ENCODE data around the gene NDUFC2.

Gene NDUFC2

GRCh38 chr11:78110830-78111229, 31.2 kb upstream of the NDUFC2 start:
- Histone ChIP-seq H3K14ac (ENCODE audit: low read length in 2 of 2) (no peak overlapping the region), H3K4ac (ENCODE audit: low read depth in 1 of 2, low read length in 2 of 2) (no peak overlapping the region), H3K4me1 (ENCODE audit: control insufficient read depth, insufficient read depth, low read depth, low read length) (no peaks in the 10 kb centered on the region), H3K23ac (ENCODE audit: low read length in 2 of 2) (no peak overlapping the region), H2AFZ (ENCODE audit: low read depth, low read length) (no peak overlapping the region), H4K8ac (ENCODE audit: low read length) (no peak overlapping the region), H3K4me3 (ENCODE audit: insufficient read depth in 1 of 2, low read depth in 1 of 2, low read length in 2 of 2) (no peak overlapping the region), H2AK5ac (ENCODE audit: low read length, severe bottlenecking) (no peak overlapping the region), H3K18ac (ENCODE audit: low read depth in 1 of 2, low read length in 2 of 2) (no peak overlapping the region), H2BK120ac (ENCODE audit: low read depth, low read length) (no peak overlapping the region), H3K4me2 (ENCODE audit: low read length, poor library complexity, severe bottlenecking) (no peak overlapping the region), H3K9ac (ENCODE audit: low read length) (no peak overlapping the region), H2BK15ac (ENCODE audit: low read depth, poor library complexity, severe bottlenecking) (no peak overlapping the region), H3K27ac (ENCODE audit: low read length, poor library complexity, severe bottlenecking) (no peak overlapping the region), H3K36me3 (ENCODE audit: control insufficient read depth in 1 of 2, insufficient read depth in 2 of 2, low read depth in 1 of 2, low read length in 2 of 2) (peaks cover 3 to 54% of the 10 kb centered on the region in 2 experiments), H2BK12ac (ENCODE audit: low read length in 2 of 2) (no peak overlapping the region), H3K79me1 (replicated peaks; ENCODE audit: low read length, poor library complexity, severe bottlenecking) (peaks cover 2% of the 10 kb centered on the region), H4K91ac (ENCODE audit: low read length) (no peak overlapping the region), H3K27me3 (ENCODE audit: control insufficient read depth in 1 of 2, insufficient read depth in 1 of 2, low read length in 2 of 2) (no peaks in the 10 kb centered on the region), H3K9me3 (ENCODE audit: control insufficient read depth, low read length) (no peaks in the 10 kb centered on the region), H2BK5ac (ENCODE audit: low read depth, low read length, poor library complexity, severe bottlenecking) (no peak overlapping the region)
- WGBS = 98% methylated on average over 2 of the region's 2 CpGs
- no peak for DNase-seq

GRCh38 chr11:78110351-78110750, 30.7 kb upstream of the NDUFC2 start:
- Histone ChIP-seq H2BK12ac (ENCODE audit: low read length in 2 of 2) (no peak overlapping the region), H3K27me3 (ENCODE audit: control insufficient read depth in 1 of 2, insufficient read depth in 1 of 2, low read length in 2 of 2) (no peaks in the 10 kb centered on the region), H3K36me3 (ENCODE audit: control insufficient read depth in 1 of 2, insufficient read depth in 2 of 2, low read depth in 1 of 2, low read length in 2 of 2) (peaks cover 3 to 54% of the 10 kb centered on the region in 2 experiments), H3K23ac (ENCODE audit: low read length in 2 of 2) (no peak overlapping the region), H3K4me2 (ENCODE audit: low read length, poor library complexity, severe bottlenecking) (no peak overlapping the region), H2AK5ac (ENCODE audit: low read length, severe bottlenecking) (no peak overlapping the region), H3K18ac (ENCODE audit: low read depth in 1 of 2, low read length in 2 of 2) (no peak overlapping the region), H3K9ac (ENCODE audit: low read length) (no peak overlapping the region), H2BK15ac (ENCODE audit: low read depth, poor library complexity, severe bottlenecking) (no peak overlapping the region), H3K4me1 (ENCODE audit: control insufficient read depth, insufficient read depth, low read depth, low read length) (no peaks in the 10 kb centered on the region), H2BK5ac (ENCODE audit: low read depth, low read length, poor library complexity, severe bottlenecking) (no peak overlapping the region), H3K9me3 (ENCODE audit: control insufficient read depth, low read length) (no peaks in the 10 kb centered on the region), H4K8ac (ENCODE audit: low read length) (no peak overlapping the region), H3K14ac (ENCODE audit: low read length in 2 of 2) (no peak overlapping the region), H2BK120ac (ENCODE audit: low read depth, low read length) (no peak overlapping the region), H4K91ac (ENCODE audit: low read length) (no peak overlapping the region), H3K4ac (ENCODE audit: low read depth in 1 of 2, low read length in 2 of 2) (no peak overlapping the region), H3K27ac (ENCODE audit: low read length, poor library complexity, severe bottlenecking) (no peak overlapping the region), H2AFZ (ENCODE audit: low read depth, low read length) (no peak overlapping the region), H3K79me1 (replicated peaks; ENCODE audit: low read length, poor library complexity, severe bottlenecking) (peaks cover 2% of the 10 kb centered on the region), H3K4me3 (ENCODE audit: insufficient read depth in 1 of 2, low read depth in 1 of 2, low read length in 2 of 2) (no peak overlapping the region)
- WGBS = 95% methylated on average over 4 of the region's 5 CpGs
- DNase-seq = no peak

GRCh38 chr11:78109081-78110015, 29.7 kb upstream of the NDUFC2 start:
- H3K23ac ChIP-seq (ENCODE audit: low read length in 2 of 2) = no peak overlapping the region
- H4K91ac ChIP-seq (ENCODE audit: low read length) = no peak overlapping the region
- 86% methylated on average over 3 of the region's 3 CpGs for WGBS
- no peak overlapping the region for H3K4me2 ChIP-seq (ENCODE audit: low read length, poor library complexity, severe bottlenecking)
- H3K36me3 ChIP-seq (ENCODE audit: control insufficient read depth in 1 of 2, insufficient read depth in 2 of 2, low read depth in 1 of 2, low read length in 2 of 2) = peaks cover 3 to 55% of the 10 kb centered on the region in 2 experiments
- H4K8ac ChIP-seq (ENCODE audit: low read length) = no peak overlapping the region
- H3K4ac ChIP-seq (ENCODE audit: low read depth in 1 of 2, low read length in 2 of 2) = no peak overlapping the region
- no peak overlapping the region for H2AFZ ChIP-seq (ENCODE audit: low read depth, low read length)
- no peak overlapping the region for H3K4me3 ChIP-seq (ENCODE audit: insufficient read depth in 1 of 2, low read depth in 1 of 2, low read length in 2 of 2)
- no peak overlapping the region for H3K9ac ChIP-seq (ENCODE audit: low read length)
- H3K14ac ChIP-seq (ENCODE audit: low read length in 2 of 2) = no peak overlapping the region
- H2BK5ac ChIP-seq (ENCODE audit: low read depth, low read length, poor library complexity, severe bottlenecking) = no peak overlapping the region
- H2BK12ac ChIP-seq (ENCODE audit: low read length in 2 of 2) = no peak overlapping the region
- no peaks in the 10 kb centered on the region for H3K27me3 ChIP-seq (ENCODE audit: control insufficient read depth in 1 of 2, insufficient read depth in 1 of 2, low read length in 2 of 2)
- H3K18ac ChIP-seq (ENCODE audit: low read depth in 1 of 2, low read length in 2 of 2) = no peak overlapping the region
- no peak for DNase-seq
- no peak overlapping the region for H2BK120ac ChIP-seq (ENCODE audit: low read depth, low read length)
- no peak overlapping the region for H2BK15ac ChIP-seq (ENCODE audit: low read depth, poor library complexity, severe bottlenecking)
- H2AK5ac ChIP-seq (ENCODE audit: low read length, severe bottlenecking) = no peak overlapping the region
- no peak overlapping the region for H3K27ac ChIP-seq (ENCODE audit: low read length, poor library complexity, severe bottlenecking)
- no peaks in the 10 kb centered on the region for H3K9me3 ChIP-seq (ENCODE audit: control insufficient read depth, low read length)
- peaks cover 2% of the 10 kb centered on the region for H3K79me1 ChIP-seq (replicated peaks; ENCODE audit: low read length, poor library complexity, severe bottlenecking)
- H3K4me1 ChIP-seq (ENCODE audit: control insufficient read depth, insufficient read depth, low read depth, low read length) = no peaks in the 10 kb centered on the region

- no peak overlapping the region for H3K4ac ChIP-seq (ENCODE audit: low read depth in 1 of 2, low read length in 2 of 2)
- H4K91ac ChIP-seq (ENCODE audit: low read length) = no peak overlapping the region
- H3K79me1 ChIP-seq (replicated peaks; ENCODE audit: low read length, poor library complexity, severe bottlenecking) = no peaks in the 10 kb centered on the region
- peak overlapping the region; percentile 62 for H2AK5ac ChIP-seq (ENCODE audit: low read length, severe bottlenecking)
- H3K14ac ChIP-seq (ENCODE audit: low read length in 2 of 2) = no peak overlapping the region
- no peak overlapping the region for H2BK12ac ChIP-seq (ENCODE audit: low read length in 2 of 2)
- H2BK5ac ChIP-seq (ENCODE audit: low read depth, low read length, poor library complexity, severe bottlenecking) = no peak overlapping the region
- no peak overlapping the region for H2BK120ac ChIP-seq (ENCODE audit: low read depth, low read length)
- no peak overlapping the region for H2AFZ ChIP-seq (ENCODE audit: low read depth, low read length)
- peaks cover 2% of the 10 kb centered on the region for H3K4me1 ChIP-seq (ENCODE audit: control insufficient read depth, insufficient read depth, low read depth, low read length)
- no peak overlapping the region for H3K4me3 ChIP-seq (ENCODE audit: insufficient read depth in 1 of 2, low read depth in 1 of 2, low read length in 2 of 2)
- 100% methylated on average over 2 of the region's 2 CpGs for WGBS
- H3K9me3 ChIP-seq (ENCODE audit: control insufficient read depth, low read length) = no peaks in the 10 kb centered on the region
- no peak overlapping the region for H3K9ac ChIP-seq (ENCODE audit: low read length)
- H3K36me3 ChIP-seq (ENCODE audit: control insufficient read depth in 1 of 2, insufficient read depth in 2 of 2, low read depth in 1 of 2, low read length in 2 of 2) = peaks cover 10 to 55% of the 10 kb centered on the region in 2 experiments
- no peak for DNase-seq
- no peak overlapping the region for H2BK15ac ChIP-seq (ENCODE audit: low read depth, poor library complexity, severe bottlenecking)
- no peak overlapping the region for H3K4me2 ChIP-seq (ENCODE audit: low read length, poor library complexity, severe bottlenecking)
- peak overlapping the region; percentile 45 for H3K27ac ChIP-seq (ENCODE audit: low read length, poor library complexity, severe bottlenecking)
- no peak overlapping the region for H3K18ac ChIP-seq (ENCODE audit: low read depth in 1 of 2, low read length in 2 of 2)
- H4K8ac ChIP-seq (ENCODE audit: low read length) = no peak overlapping the region
- no peaks in the 10 kb centered on the region for H3K27me3 ChIP-seq (ENCODE audit: control insufficient read depth in 1 of 2, insufficient read depth in 1 of 2, low read length in 2 of 2)
- no peak overlapping the region for H3K23ac ChIP-seq (ENCODE audit: low read length in 2 of 2)
Observed at GRCh38 chr11:78100676-78101472, 21.2 kb upstream of the NDUFC2 start.

Data from mesenchymal stem cell (in vitro differentiated cells and primary cell).